HL-60 (cell line): ENCODE results near the gene RINL.
A peak's percentile ranks its signal among the peaks of the same experiment; 100 is the strongest.

ENCODE experiments used
- DNase-seq, 2 experiments: peaks; one replicate each; pipeline ENCODE4 v3.0.0-alpha.2; 2010 to 2020; ENCODE audit warnings: low read depth in 1 of 2, low spot score in 1 of 2
- H3K27ac ChIP-seq: fragments of 250-450 bp; sonication (Bioruptor Pico); replicated peaks from 2 replicates; pipeline ENCODE4 v1.5.1; 2020; ENCODE audit warnings: mild to moderate bottlenecking, moderate library complexity
- H3K27me3 ChIP-seq: fragments of 250-450 bp; sonication (Bioruptor Pico); 2 replicates; pipeline ENCODE4 v1.5.1; 2021; ENCODE audit warnings: mild to moderate bottlenecking, moderate library complexity; ENCODE audit not compliant: insufficient read depth, poor library complexity, severe bottlenecking
- H3K4me3 ChIP-seq: replicated peaks from 2 replicates; pipeline ENCODE4 v1.5.1; 2011; ENCODE audit warnings: mild to moderate bottlenecking, control low read depth, low read length; ENCODE audit not compliant: insufficient read depth
- GABPA ChIP-seq: IDR thresholded peaks from 2 replicates; pipeline ENCODE4 v1.6.1; 2012; ENCODE audit warnings: low read depth
- POLR2AphosphoS5 ChIP-seq: IDR thresholded peaks from 2 replicates; pipeline ENCODE4 v1.6.1; 2012; ENCODE audit warnings: low read depth
- REST ChIP-seq: IDR thresholded peaks from 2 replicates; pipeline ENCODE4 v1.6.1; 2012; ENCODE audit warnings: low read depth; ENCODE audit not compliant: insufficient replicate concordance
- SPI1 ChIP-seq: IDR thresholded peaks from 2 replicates; pipeline ENCODE4 v1.6.1; 2012; ENCODE audit warnings: low read depth, mild to moderate bottlenecking, borderline replicate concordance
- TF ChIP-seq, protein P1 (sequence below): IDR thresholded peaks from one replicate; pipeline ENCODE4 v1.5.1; 2011; ENCODE audit warnings: low read length, control low read depth, inconsistent platforms; ENCODE audit not compliant: insufficient read depth

RINL gene

GRCh38 chr19:38838208-38838985, 39.7 kb downstream of the RINL start:
- no peak overlapping the region for H3K27ac ChIP-seq
- no peak for DNase-seq

DNA sequence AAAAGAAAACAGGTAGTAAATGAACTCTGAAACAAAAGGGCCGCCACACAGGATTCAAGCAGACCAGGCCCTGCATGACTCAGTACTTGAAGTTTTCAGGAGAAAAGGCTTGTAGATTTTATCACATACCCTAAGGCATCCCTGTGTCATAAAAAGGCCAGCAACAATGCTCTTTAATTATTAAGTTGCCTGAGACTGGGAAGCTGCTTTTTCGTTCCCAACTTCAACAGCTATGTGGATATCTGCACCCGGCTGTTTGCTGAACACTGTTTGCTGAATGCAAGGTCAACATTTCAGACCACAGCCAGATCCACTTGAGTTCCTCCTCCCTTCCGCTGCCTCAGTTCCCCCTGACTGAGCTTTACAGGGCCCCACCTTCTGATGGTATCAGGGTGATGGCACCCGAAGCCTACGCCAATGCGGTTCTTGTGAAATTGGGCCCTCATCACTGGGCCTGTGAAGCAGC, 40.4 kb downstream of the RINL start:
- TF ChIP-seq, protein P1, sequence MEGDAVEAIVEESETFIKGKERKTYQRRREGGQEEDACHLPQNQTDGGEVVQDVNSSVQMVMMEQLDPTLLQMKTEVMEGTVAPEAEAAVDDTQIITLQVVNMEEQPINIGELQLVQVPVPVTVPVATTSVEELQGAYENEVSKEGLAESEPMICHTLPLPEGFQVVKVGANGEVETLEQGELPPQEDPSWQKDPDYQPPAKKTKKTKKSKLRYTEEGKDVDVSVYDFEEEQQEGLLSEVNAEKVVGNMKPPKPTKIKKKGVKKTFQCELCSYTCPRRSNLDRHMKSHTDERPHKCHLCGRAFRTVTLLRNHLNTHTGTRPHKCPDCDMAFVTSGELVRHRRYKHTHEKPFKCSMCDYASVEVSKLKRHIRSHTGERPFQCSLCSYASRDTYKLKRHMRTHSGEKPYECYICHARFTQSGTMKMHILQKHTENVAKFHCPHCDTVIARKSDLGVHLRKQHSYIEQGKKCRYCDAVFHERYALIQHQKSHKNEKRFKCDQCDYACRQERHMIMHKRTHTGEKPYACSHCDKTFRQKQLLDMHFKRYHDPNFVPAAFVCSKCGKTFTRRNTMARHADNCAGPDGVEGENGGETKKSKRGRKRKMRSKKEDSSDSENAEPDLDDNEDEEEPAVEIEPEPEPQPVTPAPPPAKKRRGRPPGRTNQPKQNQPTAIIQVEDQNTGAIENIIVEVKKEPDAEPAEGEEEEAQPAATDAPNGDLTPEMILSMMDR, result no peak
- no peak for TF ChIP-seq GABPA
- no peak; the same call in 1 of the 2 replicates for TF ChIP-seq POLR2AphosphoS5
- no peak for TF ChIP-seq SPI1
- no peak for TF ChIP-seq REST
- Histone ChIP-seq H3K27ac (no peak overlapping the region), H3K27me3 (no peaks in the 10 kb centered on the region), H3K4me3 (no peak overlapping the region)
- DNase-seq, result no peak

More at GRCh38 chr19:38838208-38838985, 39.7 kb downstream of the RINL start:
- TF ChIP-seq, protein P1, result no peak
- no peak for TF ChIP-seq GABPA
- TF ChIP-seq SPI1, result no peak
- TF ChIP-seq REST, result no peak
- no peak for TF ChIP-seq POLR2AphosphoS5
- Histone ChIP-seq H3K27me3 (no peaks in the 10 kb centered on the region), H3K4me3 (no peak overlapping the region)

DNA sequence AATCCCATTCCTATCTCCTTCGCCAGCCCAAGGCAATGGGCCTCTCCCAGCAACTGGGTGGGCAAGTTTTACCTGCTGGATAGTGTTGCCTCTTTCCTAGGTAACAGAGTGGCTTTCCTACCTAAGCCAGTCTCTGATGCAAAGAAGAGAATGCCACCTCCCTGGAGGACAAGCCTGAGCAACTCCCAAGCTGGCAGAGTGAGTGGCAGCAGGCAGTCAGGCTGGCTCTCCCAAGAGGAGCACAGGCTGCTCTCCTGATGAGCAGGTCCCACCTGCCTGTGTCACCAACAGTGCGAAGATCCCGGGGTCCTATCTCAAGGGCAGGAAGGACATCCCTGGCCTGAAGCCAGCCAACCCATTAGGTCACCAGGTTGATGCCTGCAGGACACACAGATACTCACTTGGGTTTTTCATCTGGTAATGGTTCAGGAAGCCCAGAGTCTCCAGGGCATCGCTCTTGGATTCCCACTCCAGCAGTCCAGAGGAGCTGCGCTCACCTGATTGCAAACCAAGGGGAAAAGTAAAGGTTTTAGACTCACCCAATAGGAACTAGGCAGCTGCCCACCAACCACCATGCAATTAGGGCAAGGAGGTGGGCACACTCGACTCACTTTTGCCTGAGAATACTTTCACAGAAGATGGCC, 41.0 kb downstream of the RINL start:
- Histone ChIP-seq H3K4me3 (no peak overlapping the region), H3K27me3 (no peaks in the 10 kb centered on the region), H3K27ac (no peak overlapping the region)
- DNase-seq, result no peak
- no peak for TF ChIP-seq REST
- TF ChIP-seq, protein P1, result no peak
- TF ChIP-seq POLR2AphosphoS5, result 0 out of 2 replicates have a peak, but pooled peaks have one; percentile 48
- no peak for TF ChIP-seq SPI1
- no peak for TF ChIP-seq GABPA
